ENCODE measurements around the gene DNHD1. TPM values are rescaled to one million over a fixed set of nuclear protein-coding genes. Genes with fewer than 3 reads are reported as not detected.
A peak's percentile ranks its signal among the peaks of the same experiment; 100 is the strongest.

DNHD1 gene
- total and polyA plus RNA-seq, 9 of the 15 experiments (the other 6 are each of a cell fraction or from before 2014, with no cell fraction given), result 0.82 to 9.7 (median 3.8) TPM

DNA sequence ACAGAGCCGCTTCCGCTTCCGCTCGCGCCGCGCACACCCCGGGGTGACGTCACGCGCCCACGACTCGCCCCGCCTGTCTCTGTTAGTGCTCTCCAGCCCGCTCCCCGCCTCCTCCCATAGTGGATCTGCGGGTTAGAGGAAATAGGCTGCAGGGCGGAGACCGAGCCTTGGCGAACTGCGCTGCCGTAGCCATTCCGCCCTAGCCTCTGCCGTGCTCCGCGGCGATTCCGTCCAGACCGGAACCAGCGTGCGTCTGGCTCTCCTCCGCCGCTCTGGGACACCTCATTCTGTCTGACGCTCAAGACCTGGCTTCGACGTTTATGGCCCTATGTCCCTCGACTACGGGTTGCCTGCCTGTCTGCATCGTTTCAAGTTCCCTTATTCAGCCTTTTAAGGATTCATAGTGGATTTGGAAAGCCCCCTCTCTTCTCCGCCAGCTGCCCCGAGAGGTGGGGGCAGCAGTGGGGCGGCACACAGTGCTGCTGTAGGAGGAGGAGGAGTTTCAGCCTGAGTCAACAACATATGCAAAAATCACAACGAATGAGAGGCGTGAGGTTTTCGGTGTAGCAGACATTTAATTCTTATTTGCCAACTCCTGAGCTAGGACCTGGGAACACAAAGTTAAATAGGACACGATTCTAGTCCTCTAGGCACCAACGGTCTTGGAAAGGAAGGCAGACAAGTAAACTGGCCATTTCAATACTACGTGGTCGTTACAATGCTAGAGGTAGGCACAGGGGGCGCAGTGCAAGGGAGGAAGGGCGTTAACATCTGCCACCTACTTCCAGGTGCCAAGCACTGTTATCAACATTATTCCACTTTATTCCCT is 115.3 kb downstream of the DNHD1 start, which contains the start of gene TAF10 (continued):
- TF ChIP-seq ZNF589 (CRISPR knock-in tag; IDR thresholded peaks at IDR 0.05; ENCODE audit: low read depth), result no peak
- TF ChIP-seq, protein P1, sequence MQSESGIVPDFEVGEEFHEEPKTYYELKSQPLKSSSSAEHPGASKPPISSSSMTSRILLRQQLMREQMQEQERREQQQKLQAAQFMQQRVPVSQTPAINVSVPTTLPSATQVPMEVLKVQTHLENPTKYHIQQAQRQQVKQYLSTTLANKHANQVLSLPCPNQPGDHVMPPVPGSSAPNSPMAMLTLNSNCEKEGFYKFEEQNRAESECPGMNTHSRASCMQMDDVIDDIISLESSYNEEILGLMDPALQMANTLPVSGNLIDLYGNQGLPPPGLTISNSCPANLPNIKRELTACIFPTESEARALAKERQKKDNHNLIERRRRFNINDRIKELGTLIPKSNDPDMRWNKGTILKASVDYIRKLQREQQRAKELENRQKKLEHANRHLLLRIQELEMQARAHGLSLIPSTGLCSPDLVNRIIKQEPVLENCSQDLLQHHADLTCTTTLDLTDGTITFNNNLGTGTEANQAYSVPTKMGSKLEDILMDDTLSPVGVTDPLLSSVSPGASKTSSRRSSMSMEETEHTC (IDR thresholded peaks at IDR 0.05), result no peak
- TF ChIP-seq SRF (CRISPR knock-in tag; IDR thresholded peaks at IDR 0.05), result peak in 1 of 2 experiments; percentile 87; a peak in 2 of 4 replicates
- TF ChIP-seq, protein P2, sequence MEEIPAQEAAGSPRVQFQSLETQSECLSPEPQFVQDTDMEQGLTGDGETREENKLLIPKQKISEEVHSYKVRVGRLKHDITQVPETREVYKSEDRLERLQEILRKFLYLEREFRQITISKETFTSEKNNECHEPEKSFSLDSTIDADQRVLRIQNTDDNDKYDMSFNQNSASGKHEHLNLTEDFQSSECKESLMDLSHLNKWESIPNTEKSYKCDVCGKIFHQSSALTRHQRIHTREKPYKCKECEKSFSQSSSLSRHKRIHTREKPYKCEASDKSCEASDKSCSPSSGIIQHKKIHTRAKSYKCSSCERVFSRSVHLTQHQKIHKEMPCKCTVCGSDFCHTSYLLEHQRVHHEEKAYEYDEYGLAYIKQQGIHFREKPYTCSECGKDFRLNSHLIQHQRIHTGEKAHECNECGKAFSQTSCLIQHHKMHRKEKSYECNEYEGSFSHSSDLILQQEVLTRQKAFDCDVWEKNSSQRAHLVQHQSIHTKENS (CRISPR knock-in tag; IDR thresholded peaks at IDR 0.05), result no peak
- TF ChIP-seq, protein P3, sequence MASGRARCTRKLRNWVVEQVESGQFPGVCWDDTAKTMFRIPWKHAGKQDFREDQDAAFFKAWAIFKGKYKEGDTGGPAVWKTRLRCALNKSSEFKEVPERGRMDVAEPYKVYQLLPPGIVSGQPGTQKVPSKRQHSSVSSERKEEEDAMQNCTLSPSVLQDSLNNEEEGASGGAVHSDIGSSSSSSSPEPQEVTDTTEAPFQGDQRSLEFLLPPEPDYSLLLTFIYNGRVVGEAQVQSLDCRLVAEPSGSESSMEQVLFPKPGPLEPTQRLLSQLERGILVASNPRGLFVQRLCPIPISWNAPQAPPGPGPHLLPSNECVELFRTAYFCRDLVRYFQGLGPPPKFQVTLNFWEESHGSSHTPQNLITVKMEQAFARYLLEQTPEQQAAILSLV (tag; IDR thresholded peaks at IDR 0.05), result no peak
- TF ChIP-seq FOXM1 (IDR thresholded peaks at IDR 0.05; ENCODE audit: low read depth), result 0 out of 2 replicates have a peak, but pooled peaks have one; percentile 30
- TF ChIP-seq FOXM1 (CRISPR knock-in tag; IDR thresholded peaks at IDR 0.05; ENCODE audit: low read depth), result no peak
- TF ChIP-seq ZNF134 (CRISPR knock-in tag; conservative IDR thresholded peaks at IDR 0.05), result no peak
- TF ChIP-seq CXXC5 (CRISPR knock-in tag; IDR thresholded peaks at IDR 0.05), result peak; percentile 96
- TF ChIP-seq DLX4 (CRISPR knock-in tag; IDR thresholded peaks at IDR 0.05), result no peak
- TF ChIP-seq FOSL1 (tag; conservative IDR thresholded peaks at IDR 0.05), result peak; percentile 52; the same call in 1 of the 2 replicates
- peak; percentile 86 for TF ChIP-seq ZBTB40 (IDR thresholded peaks at IDR 0.05)
- TF ChIP-seq ZBTB40 (CRISPR knock-in tag; IDR thresholded peaks at IDR 0.05), result no peak
- 0 out of 2 replicates have a peak, but pooled peaks have one; percentile 41 for TF ChIP-seq ZBED1 (IDR thresholded peaks at IDR 0.05)
